ENCODE measurements around the gene DBNL. TPM values are rescaled to one million over a fixed set of nuclear protein-coding genes. Genes with fewer than 3 reads are reported as not detected.

The DBNL gene
- total and polyA plus RNA-seq, 2 of the 13 experiments (the other 11 are each of a cell fraction or from before 2014, with no cell fraction given), result 20.8 to 35.1 TPM

GRCh38 chr7:44078521-44078920 is 34.0 kb downstream of the DBNL start:
- Histone ChIP-seq H3K4me3 (replicated peaks in 1 of 3; ENCODE audit: insufficient read depth in 1 of 3, low read depth in 2 of 3, low read length in 3 of 3) (no peak overlapping the region), H3K9me3 (ENCODE audit: low read length) (no peaks in the 10 kb centered on the region), H3K27me3 (ENCODE audit: control insufficient read depth in 1 of 2, insufficient read depth in 2 of 2, low read length in 2 of 2) (peaks cover 0 to 1% of the 10 kb centered on the region in 2 experiments; a peak in 2 of 5 replicates), H3K36me3 (replicated peaks in 1 of 2; ENCODE audit: control insufficient read depth in 1 of 2, insufficient read depth in 2 of 2, low read length in 2 of 2) (peaks cover 9 to 21% of the 10 kb centered on the region in 2 experiments; a peak in 4 of 5 replicates), H3K4me1 (ENCODE audit: insufficient read depth, low read length) (peaks cover 19% of the 10 kb centered on the region), H4K20me1 (ENCODE audit: insufficient read depth, low read length) (no peaks in the 10 kb centered on the region), H3K4me2 (ENCODE audit: low read depth, low read length) (no peak overlapping the region), H3K9ac (ENCODE audit: insufficient read depth, low read depth, low read length) (no peak overlapping the region), H2AFZ (ENCODE audit: low read length) (no peak overlapping the region), H3K79me2 (ENCODE audit: insufficient read depth, low read length) (no peaks in the 10 kb centered on the region), H3K27ac (ENCODE audit: extremely low read length, insufficient read depth, low read length) (no peak overlapping the region)
- no peak for TF ChIP-seq JUN (CRISPR knock-in tag; IDR thresholded peaks at IDR 0.05)
- no peak for TF ChIP-seq ATF2 (CRISPR knock-in tag; IDR thresholded peaks at IDR 0.05)
- TF ChIP-seq DRAP1 (CRISPR knock-in tag; IDR thresholded peaks at IDR 0.05), result no peak
- no peak for TF ChIP-seq ZNF331 (CRISPR knock-in tag; IDR thresholded peaks at IDR 0.05)
- TF ChIP-seq KAT7 (CRISPR knock-in tag; IDR thresholded peaks at IDR 0.05; ENCODE audit: borderline replicate concordance), result no peak
- TF ChIP-seq ZNF382 (CRISPR knock-in tag; IDR thresholded peaks at IDR 0.05; ENCODE audit: borderline replicate concordance), result no peak
- BruUV-seq (replicated peaks), result no TSS peak
- no peak for DNase-seq (ENCODE audit: low spot score)
- no peak for ATAC-seq
- in situ Hi-C loops (cut with HindIII; ENCODE audit: extremely low pct_ligation_motif_present, low pct_unique_long_range_greater_than_20kb) (no loop called here), intact Hi-C loops (cut with micrococcal nuclease; ENCODE audit: unreplicated experiment) (no loop called here)
- CTCF ChIA-PET (ENCODE audit: low intra/inter-chr PET ratio, low total read pairs), result no interaction called here
- POLR2A ChIA-PET, result no interaction called here
- no peak for FAIRE-seq
- WGBS (ENCODE audit: low lambda C conversion rate), result 95% methylated on average over 6 of the region's 8 CpGs

GRCh38 chr7:44079331-44080021 is 35.0 kb downstream of the DBNL start:
- in situ Hi-C loops (cut with HindIII; ENCODE audit: extremely low pct_ligation_motif_present, low pct_unique_long_range_greater_than_20kb), result no loop called here
- peaks cover 6 to 16% of the 10 kb centered on the region in 2 experiments; a peak in 4 of 5 replicates for H3K36me3 ChIP-seq (replicated peaks in 1 of 2; ENCODE audit: control insufficient read depth in 1 of 2, insufficient read depth in 2 of 2, low read length in 2 of 2)

More at GRCh38 chr7:44079331-44080021, 35.0 kb downstream of the DBNL start:
- Histone ChIP-seq H3K4me2 (ENCODE audit: low read depth, low read length) (no peak overlapping the region), H3K4me3 (replicated peaks in 1 of 3; ENCODE audit: insufficient read depth in 1 of 3, low read depth in 2 of 3, low read length in 3 of 3) (no peak overlapping the region), H3K79me2 (ENCODE audit: insufficient read depth, low read length) (no peaks in the 10 kb centered on the region), H4K20me1 (ENCODE audit: insufficient read depth, low read length) (no peaks in the 10 kb centered on the region), H3K9me3 (ENCODE audit: low read length) (no peaks in the 10 kb centered on the region), H3K27ac (ENCODE audit: extremely low read length, insufficient read depth, low read length) (no peak overlapping the region), H2AFZ (ENCODE audit: low read length) (no peak overlapping the region), H3K9ac (ENCODE audit: insufficient read depth, low read depth, low read length) (no peak overlapping the region), H3K27me3 (ENCODE audit: control insufficient read depth in 1 of 2, insufficient read depth in 2 of 2, low read length in 2 of 2) (peaks cover 0 to 9% of the 10 kb centered on the region in 2 experiments; a peak in 2 of 5 replicates), H3K4me1 (ENCODE audit: insufficient read depth, low read length) (peaks cover 19% of the 10 kb centered on the region)
- DNase-seq (ENCODE audit: low spot score), result no peak
- FAIRE-seq, result no peak
- TF ChIP-seq CEBPB (IDR thresholded peaks at IDR 0.05; ENCODE audit: borderline replicate concordance, low read depth, low read length), result no peak
- no peak for TF ChIP-seq SNAI1 (CRISPR knock-in tag; IDR thresholded peaks at IDR 0.05; ENCODE audit: borderline replicate concordance)
- no peak for TF ChIP-seq RFXANK (CRISPR knock-in tag; IDR thresholded peaks at IDR 0.05)
- TF ChIP-seq AGO2 (optimal IDR thresholded peaks at IDR 0.05; ENCODE audit: low read depth, low read length), result peak; percentile 59
- no peak for TF ChIP-seq ZNF441 (CRISPR knock-in tag; IDR thresholded peaks at IDR 0.05; ENCODE audit: borderline replicate concordance)
- no peak for TF ChIP-seq MATR3 (CRISPR knock-in tag; IDR thresholded peaks at IDR 0.05)
- BruUV-seq (replicated peaks), result no TSS peak
- intact Hi-C loops (cut with micrococcal nuclease; ENCODE audit: unreplicated experiment), result no loop called here
- ATAC-seq, result no peak
- WGBS (ENCODE audit: low lambda C conversion rate), result 100% methylated on average over 5 of the region's 11 CpGs
- POLR2A ChIA-PET, result no interaction called here
- CTCF ChIA-PET (ENCODE audit: low intra/inter-chr PET ratio, low total read pairs), result no interaction called here
